ENCODE data around the gene TK2.

Gene TK2

DNA sequence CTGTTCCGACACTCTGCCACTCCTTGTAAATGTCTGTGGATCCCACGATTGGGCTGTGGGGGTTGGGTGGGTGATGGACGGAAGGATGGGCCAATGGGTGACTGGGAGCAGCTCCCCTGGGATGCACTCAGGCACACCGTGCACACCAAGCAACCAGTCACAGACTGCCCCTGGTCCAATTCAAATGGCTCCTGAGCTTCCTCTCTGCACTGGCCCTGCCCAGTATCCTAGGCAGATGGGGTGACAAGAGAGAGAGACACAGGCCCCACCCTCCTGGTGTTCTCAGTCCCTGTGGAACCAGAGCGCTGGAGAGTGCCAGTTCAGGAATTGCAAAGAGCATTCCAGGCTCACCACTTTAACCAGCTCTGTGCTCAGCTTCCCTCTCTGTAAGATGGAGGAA, 90.0 kb downstream of the TK2 start:
- DNase-seq, result no peak

DNA sequence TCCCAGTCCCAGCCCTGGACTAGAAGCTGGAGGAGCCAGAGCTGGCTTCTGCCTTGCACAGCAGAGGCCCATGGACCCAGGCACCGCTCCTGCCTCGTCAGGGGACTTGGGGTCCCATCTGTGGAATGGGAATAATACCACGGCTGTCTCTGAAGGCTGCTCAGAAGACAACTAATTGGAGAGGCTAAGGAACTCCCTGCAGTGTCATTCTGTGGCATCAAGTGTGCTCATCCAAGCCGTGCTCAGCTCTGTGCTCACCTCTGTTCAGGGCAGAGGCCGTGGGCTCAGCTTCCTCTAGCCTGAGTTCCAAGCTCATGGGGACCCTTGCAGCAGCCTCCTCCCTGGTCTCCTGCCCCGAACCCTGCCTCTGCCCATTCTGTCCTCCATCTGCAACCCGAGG, 91.1 kb downstream of the TK2 start:
- no peak for DNase-seq

DNA sequence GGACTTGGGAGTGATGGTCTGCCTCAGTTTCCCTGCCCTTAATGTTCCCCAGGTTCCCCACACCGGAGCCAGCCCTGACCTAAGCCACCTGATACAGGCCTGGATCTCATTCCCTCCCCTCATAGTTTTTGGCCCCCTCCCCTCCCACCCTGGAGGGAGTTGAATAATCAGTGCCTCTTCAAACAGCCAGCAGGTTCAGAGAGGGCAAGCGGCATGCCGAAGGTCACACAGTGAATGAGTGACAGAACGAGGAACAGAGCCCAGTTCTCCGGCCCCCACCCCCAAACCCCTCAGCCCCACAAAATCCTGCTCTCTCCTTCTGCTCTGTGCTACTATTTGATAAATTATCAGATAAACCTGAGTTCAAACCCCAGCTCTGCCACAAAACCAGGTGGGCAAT, 91.6 kb downstream of the TK2 start:
- DNase-seq, result no peak
